Transverse colon (tissue), 4 donors: ENCODE results near the gene ALPK3. TPM values are rescaled to one million over a fixed set of nuclear protein-coding genes. Genes with fewer than 3 reads are reported as not detected.

Experiments used
- DNase-seq: peaks from one replicate; pipeline ENCODE4 v3.0.0-alpha.2; 2019
- H3K27ac ChIP-seq, 4 donors: fragments of 200-600 bp; sonication (generic); 2 replicates each; pipeline ENCODE4 v1.5.1; 2016 to 2018; ENCODE audit warnings: inconsistent platforms in 4 of 4
- H3K27me3 ChIP-seq: fragments of 200-600 bp; sonication (generic); 2 replicates; pipeline ENCODE4 v1.5.1; 2017; ENCODE audit warnings: inconsistent platforms
- H3K36me3 ChIP-seq, 4 donors: fragments of 200-600 bp; sonication (generic); 2 replicates each; pipeline ENCODE4 v1.5.1; 2017 to 2019; ENCODE audit warnings: inconsistent platforms in 4 of 4
- H3K4me1 ChIP-seq, 4 donors: fragments of 200-600 bp; sonication (generic); 2 replicates each; pipeline ENCODE4 v1.5.1; 2017 to 2020; ENCODE audit warnings: inconsistent platforms in 4 of 4
- H3K4me3 ChIP-seq, 4 donors: fragments of 200-600 bp; sonication (generic); 1 replicate in 1 of 4; 2 replicates in 3 of 4; pipeline versions ENCODE4 v1.5.1 to v1.6.1; 2017 to 2019; ENCODE audit warnings: inconsistent platforms in 4 of 4
- H3K9me3 ChIP-seq, 2 donors: fragments of 200-600 bp; sonication (generic); 2 replicates each; pipeline ENCODE4 v1.5.1; 2017 to 2019; ENCODE audit warnings: inconsistent platforms in 2 of 2
- CTCF ChIP-seq, 5 experiments: fragments of 200-600 bp in 3 of 5; fragments of 450-650 bp in 2 of 5; sonication (generic) in 3 of 5; IDR thresholded peaks; 1 replicate in 2 of 5; 2 replicates in 3 of 5; pipeline ENCODE4 v1.5.1; 2016 to 2017; ENCODE audit warnings: antibody characterized with exemption in 5 of 5, inconsistent platforms in 3 of 5, mild to moderate bottlenecking in 2 of 5, moderate library complexity in 1 of 5
- EP300 ChIP-seq: sonication (generic); formaldehyde crosslinking; IDR thresholded peaks from one replicate; pipeline ENCODE4 v1.6.1; 2017; ENCODE audit warnings: antibody characterized with exemption, low read depth
- POLR2A ChIP-seq: fragments of 450-650 bp; IDR thresholded peaks from one replicate; pipeline ENCODE4 v1.6.1; 2016; ENCODE audit warnings: antibody characterized with exemption, mild to moderate bottlenecking, moderate library complexity
- POLR2AphosphoS5 ChIP-seq, 3 donors: sonication (generic); formaldehyde crosslinking; IDR thresholded peaks; one replicate each; pipeline ENCODE4 v1.6.1; 2016; ENCODE audit warnings: antibody characterized with exemption in 3 of 3
- WGBS, 2 donors: methylation state at CpG; one replicate each; pipeline ENCODE4 v1.1.5; 2018; ENCODE audit warnings: low coverage in 1 of 2; 5-methylcytosine and 5-hydroxymethylcytosine counted together
- in situ Hi-C, 4 donors: fragments of 200-750 bp; cut with MboI; loops; one replicate each; pipeline versions ENCODE4 v1.15.0 to v1.15.1; 2017; ENCODE audit warnings: low sequenced_read_pairs in 3 of 4, low pct_ligation_motif_present in 1 of 4, low pct_unique_long_range_greater_than_20kb in 1 of 4
- intact Hi-C: fragments of 100-400 bp; cut with DNase I; formaldehyde crosslinking; loops from one replicate; pipeline ENCODE4 v1.15.1; 2023; ENCODE audit warnings: low total_unique reads
- total RNA-seq, 4 donors: library from RNA; depleted of rRNA; stranded (reverse); fragments of >200 nt; gene quantifications; one replicate each; pipeline ENCODE4 v1.1.0, GENCODE V29; 2016

The ALPK3 gene
- total RNA-seq, 4 donors from 2014 or later, result 1.1 to 4.6 (median 2.8) TPM

- Histone ChIP-seq H3K4me3 (no peak overlapping the region), H3K27me3 (no peaks in the 10 kb centered on the region), H3K27ac (peak overlapping the region in 2 of 4 donors; percentile 20 to 45), H3K4me1 (peaks cover 0 to 9% (median 1%) of the 10 kb centered on the region in 4 donors), H3K9me3 (no peaks in the 10 kb centered on the region), H3K36me3 (no peaks in the 10 kb centered on the region)
- DNase-seq, result no peak
- no peak for TF ChIP-seq POLR2A
- no peak for TF ChIP-seq EP300
- TF ChIP-seq POLR2AphosphoS5 (IDR thresholded peaks at IDR 0.05), result no peak
- no peak for TF ChIP-seq CTCF (IDR thresholded peaks at IDR 0.05)
- WGBS, 2 donors, result 78 to 93% methylated on average over 5 of the region's 5 CpGs
- in situ Hi-C loops (no loop called here), intact Hi-C loops (no loop called here)
These were observed 13.9 kb downstream of the ALPK3 start for GRCh38 chr15:84831028-84831427.

- Histone ChIP-seq H3K36me3 (no peaks in the 10 kb centered on the region), H3K27ac (peak overlapping the region in 1 of 4 donors; percentile 45), H3K9me3 (no peaks in the 10 kb centered on the region), H3K27me3 (no peaks in the 10 kb centered on the region), H3K4me3 (no peak overlapping the region), H3K4me1 (peaks cover 0 to 9% (median 1%) of the 10 kb centered on the region in 4 donors)
- TF ChIP-seq CTCF (IDR thresholded peaks at IDR 0.05) (no peak), EP300 (no peak), POLR2A (no peak), POLR2AphosphoS5 (IDR thresholded peaks at IDR 0.05) (no peak)
- 77 to 83% methylated on average over 1 to 2 of the region's 2 CpGs for WGBS, 2 donors
- DNase-seq, result no peak
- in situ Hi-C loops (no loop called here), intact Hi-C loops (no loop called here)
These were observed 14.5 kb downstream of the ALPK3 start for GRCh38 chr15:84831613-84832012.

GRCh38 chr15:84832448-84833040 is 15.4 kb downstream of the ALPK3 start:
- no peak for TF ChIP-seq POLR2AphosphoS5 (IDR thresholded peaks at IDR 0.05)
- no peak for TF ChIP-seq CTCF (IDR thresholded peaks at IDR 0.05)
- no peak for TF ChIP-seq EP300
- TF ChIP-seq POLR2A, result no peak
- in situ Hi-C loops (no loop called here), intact Hi-C loops (no loop called here)
- DNase-seq, result no peak
- Histone ChIP-seq H3K27me3 (no peaks in the 10 kb centered on the region), H3K9me3 (no peaks in the 10 kb centered on the region), H3K36me3 (no peaks in the 10 kb centered on the region), H3K4me1 (peaks cover 0 to 9% (median 1%) of the 10 kb centered on the region in 4 donors), H3K27ac (no peak overlapping the region), H3K4me3 (no peak overlapping the region)
- 85 to 100% methylated on average over 1 to 2 of the region's 2 CpGs for WGBS, 2 donors

- Histone ChIP-seq H3K27ac (no peak overlapping the region), H3K27me3 (no peaks in the 10 kb centered on the region), H3K36me3 (no peaks in the 10 kb centered on the region), H3K4me3 (no peak overlapping the region), H3K4me1 (peaks cover 0 to 9% (median 1%) of the 10 kb centered on the region in 4 donors), H3K9me3 (no peaks in the 10 kb centered on the region)
- 40 to 70% methylated on average over 1 to 4 of the region's 4 CpGs for WGBS, 2 donors
- TF ChIP-seq POLR2A (no peak), EP300 (no peak), POLR2AphosphoS5 (IDR thresholded peaks at IDR 0.05) (no peak), CTCF (IDR thresholded peaks at IDR 0.05) (no peak)
- intact Hi-C loops, result no loop called here
- DNase-seq, result no peak
- in situ Hi-C loops, result no loop called here
These were observed 16.5 kb downstream of the ALPK3 start for GRCh38 chr15:84833447-84834228.
